EH (cell line): ENCODE data around the gene SMAP1.

ENCODE experiments used
- DNase-seq: peaks from one replicate; pipeline ENCODE4 v3.0.0-alpha.2; 2015; ENCODE audit warnings: low read depth

The SMAP1 gene

GRCh38 chr6:70667711-70668498 is at the start of gene SMAP1:
TSS of gene SMAP1 (plus strand) at chr6:70667883. CDS start at chr6:70668024, 141 bp downstream.
- DNase-seq: peak; percentile 91

DNA sequence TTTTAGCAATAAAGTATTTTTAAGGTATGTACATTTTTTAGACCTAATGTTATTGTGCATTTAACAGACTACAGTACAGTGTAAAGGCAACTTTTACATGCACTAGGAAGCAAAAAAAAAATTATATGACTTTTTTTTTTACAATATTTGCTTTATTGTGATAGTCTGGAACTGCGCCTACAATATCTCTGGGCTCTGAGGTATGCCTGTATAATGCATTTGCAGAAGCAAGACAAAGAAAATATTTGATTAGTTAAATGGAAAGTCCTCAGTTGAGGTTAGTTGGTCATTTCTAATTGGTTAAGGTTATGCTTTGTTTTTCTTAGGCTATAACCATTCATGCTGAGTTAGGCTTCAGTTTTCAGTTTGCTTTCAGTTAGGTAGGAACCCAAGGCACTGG is 46.9 kb upstream of the SMAP1 start:
- no peak for DNase-seq

- DNase-seq: no peak
These were observed 45.2 kb upstream of the SMAP1 start for GRCh38 chr6:70622461-70622860.

DNA sequence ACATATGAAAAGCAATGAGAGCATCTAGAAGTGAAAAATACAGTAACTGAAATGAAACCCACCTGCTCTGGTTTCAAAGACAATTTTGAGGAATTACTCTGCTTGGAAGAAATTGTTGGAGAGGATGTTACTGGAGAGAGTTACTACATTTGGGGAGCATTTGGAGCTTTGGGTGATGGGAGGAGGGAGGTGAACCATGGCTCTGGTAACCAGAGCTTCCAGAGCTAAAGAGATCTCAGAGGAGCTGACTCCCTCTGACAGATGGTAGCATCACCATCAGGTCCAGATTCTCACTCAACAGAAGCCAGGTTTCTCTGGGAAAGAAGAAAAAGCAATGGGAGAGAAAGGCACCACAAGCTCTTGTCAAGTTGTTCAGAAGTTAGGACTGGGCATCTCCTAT is 42.2 kb upstream of the SMAP1 start:
- no peak for DNase-seq

- DNase-seq: no peak
These were observed 40.0 kb upstream of the SMAP1 start for GRCh38 chr6:70627500-70628254.

DNA sequence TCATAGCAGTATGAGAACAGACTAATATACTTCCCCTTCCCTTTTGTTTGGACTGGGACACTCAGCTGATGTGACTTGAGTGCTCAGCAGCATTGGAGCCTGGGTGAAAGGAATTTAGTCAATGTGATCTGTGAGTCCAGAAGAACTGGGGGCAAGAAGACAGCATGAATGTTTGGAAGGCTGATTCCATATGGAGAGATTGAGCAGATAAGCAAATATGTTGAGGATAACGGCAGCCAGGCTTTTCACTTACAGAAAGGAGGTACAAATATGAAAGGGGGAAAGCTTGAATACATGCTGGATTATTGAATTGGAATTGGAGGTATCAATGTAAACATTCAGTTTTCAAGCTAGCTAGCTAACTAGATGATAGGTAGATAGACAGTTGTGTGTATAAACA is 37.8 kb upstream of the SMAP1 start:
- no peak for DNase-seq

- DNase-seq: no peak
These were observed 33.8 kb upstream of the SMAP1 start for GRCh38 chr6:70633870-70634269.

GRCh38 chr6:70636596-70636995 is 31.1 kb upstream of the SMAP1 start:
- DNase-seq: no peak

GRCh38 chr6:70638468-70638867 is 29.2 kb upstream of the SMAP1 start:
- no peak for DNase-seq

DNA sequence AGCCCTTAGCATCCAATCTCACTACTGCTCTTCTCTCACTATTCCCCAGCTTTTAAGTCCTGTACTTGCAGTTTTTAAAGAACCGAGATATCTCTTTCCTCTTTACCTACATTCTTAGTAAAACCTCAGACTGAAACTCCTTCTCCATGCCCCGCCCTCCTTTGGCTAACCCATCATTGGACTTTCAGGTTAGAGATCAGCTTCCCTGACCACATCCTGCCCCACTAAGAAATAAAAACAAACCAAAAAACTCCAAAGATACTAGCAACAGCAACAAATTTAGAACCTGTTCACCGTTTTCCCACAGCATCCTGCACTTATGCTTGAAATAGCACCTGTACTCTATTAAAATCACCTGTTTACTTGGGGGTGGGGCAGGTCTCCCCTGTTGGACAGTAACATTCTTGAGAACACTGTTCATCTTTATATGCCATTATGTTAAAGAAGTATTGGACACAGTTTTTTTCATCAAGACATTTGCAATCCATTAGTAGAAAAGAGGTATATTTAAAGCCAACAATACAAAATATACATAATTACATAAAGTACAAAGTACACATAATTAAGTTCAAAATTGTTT is 16.3 kb upstream of the SMAP1 start:
- no peak for DNase-seq

GRCh38 chr6:70652216-70652615 is 15.5 kb upstream of the SMAP1 start:
- DNase-seq: no peak

DNA sequence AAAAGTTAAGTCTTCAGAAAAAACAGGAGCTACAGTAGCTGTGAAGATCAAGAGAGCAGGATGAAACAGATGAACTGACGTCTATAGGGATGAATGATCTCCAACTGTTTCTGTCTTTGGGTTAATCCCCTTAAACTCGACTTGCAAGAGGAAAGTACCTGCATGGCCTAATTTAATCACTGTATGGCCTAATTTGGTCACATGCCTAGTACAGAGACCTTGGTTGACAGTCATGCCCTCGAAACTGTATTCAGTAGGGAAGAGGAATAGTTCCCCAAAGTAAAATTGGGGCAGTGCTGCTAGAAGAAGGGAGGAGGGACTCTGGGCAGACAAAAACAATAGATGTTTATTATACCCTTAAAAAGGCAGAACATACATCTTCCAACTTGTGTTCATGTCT is 10.0 kb upstream of the SMAP1 start:
- no peak for DNase-seq

GRCh38 chr6:70663881-70664466 is 3.7 kb upstream of the SMAP1 start:
- DNase-seq: no peak

GRCh38 chr6:70666706-70667105 is 977 bp upstream of the SMAP1 start:
- no peak for DNase-seq

DNA sequence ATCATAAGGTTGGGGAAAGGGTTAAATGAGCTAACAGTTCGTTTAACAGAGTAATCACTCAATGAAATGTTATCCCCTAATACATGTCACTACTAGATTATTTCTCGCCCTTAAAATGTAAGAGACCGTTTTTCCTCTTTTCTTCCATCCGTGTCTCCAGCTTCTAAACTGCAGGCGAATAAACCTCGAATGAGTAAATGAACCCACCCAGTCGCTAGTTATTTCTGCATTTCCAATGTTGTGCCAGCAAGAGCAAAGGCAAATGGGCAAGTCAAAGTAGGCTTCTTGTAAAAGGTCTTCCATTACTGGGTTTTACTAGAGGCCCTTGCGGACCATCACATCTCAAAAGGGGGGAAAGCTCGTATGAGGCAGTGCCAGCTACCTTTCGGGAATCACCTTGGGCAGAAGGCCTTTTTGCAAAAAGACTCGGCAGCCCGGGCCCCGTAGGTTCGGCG is 400 bp upstream of the SMAP1 start:
- peak; percentile 1 for DNase-seq

- peak; percentile 46 for DNase-seq
These were observed 773 bp downstream of the SMAP1 start for GRCh38 chr6:70668499-70668812.

- peak; percentile 9 for DNase-seq
These were observed 1.4 kb downstream of the SMAP1 start for GRCh38 chr6:70669133-70669532.

- no peak for DNase-seq
These were observed 4.9 kb downstream of the SMAP1 start for GRCh38 chr6:70672549-70672948.

GRCh38 chr6:70673054-70673453 is 5.4 kb downstream of the SMAP1 start:
- peak; percentile 15 for DNase-seq

DNA sequence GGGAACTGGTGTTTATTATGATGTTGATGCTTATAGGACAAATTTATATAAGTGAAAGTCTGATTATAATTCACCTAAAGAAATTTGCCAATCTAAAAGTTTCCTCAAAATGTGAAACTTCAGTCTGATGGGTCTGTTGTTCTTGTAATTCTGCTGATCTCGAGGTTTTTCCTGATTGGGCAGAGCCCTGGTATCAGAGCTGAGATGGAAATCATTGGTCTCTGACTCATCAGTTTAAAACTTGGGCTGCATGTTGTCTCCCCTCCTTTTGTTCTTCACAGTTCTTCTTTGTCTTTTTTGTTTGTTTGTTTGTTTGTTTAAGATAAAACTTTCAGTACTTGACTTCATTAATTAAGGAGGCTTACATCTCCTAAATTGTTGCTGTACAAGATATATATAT is 5.9 kb downstream of the SMAP1 start:
- DNase-seq: peak; percentile 61

GRCh38 chr6:70675822-70676221 is 8.1 kb downstream of the SMAP1 start:
- DNase-seq: no peak

- DNase-seq: no peak
These were observed 9.1 kb downstream of the SMAP1 start for GRCh38 chr6:70676821-70677220.

DNA sequence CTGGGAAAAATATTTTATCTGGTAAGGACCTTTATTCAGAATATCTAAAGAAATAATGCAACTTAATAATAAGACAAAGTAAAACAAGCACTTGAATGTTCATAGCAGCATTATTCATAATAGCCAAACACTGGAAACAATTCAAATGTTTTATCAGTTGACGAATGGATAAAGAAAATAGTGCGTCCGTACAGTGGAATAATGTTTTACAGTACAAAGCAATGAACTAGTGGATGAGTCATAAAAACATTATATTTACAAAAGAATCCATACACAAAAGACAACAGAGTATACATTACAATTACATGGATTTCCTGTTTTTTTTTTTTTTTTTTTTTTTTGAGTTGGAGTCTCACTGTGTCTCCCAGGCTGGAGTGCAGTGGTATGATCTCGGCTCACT is 12.7 kb downstream of the SMAP1 start:
- DNase-seq: no peak
